Measurements from ENCODE around the gene USP47. TPM values are rescaled to one million over a fixed set of nuclear protein-coding genes. Genes with fewer than 3 reads are reported as not detected.
A peak's percentile ranks its signal among the peaks of the same experiment; 100 is the strongest.

Gene USP47
- total RNA-seq, 1 experiment from 2014 or later: 45.9 TPM

- Histone ChIP-seq H3K27me3 (replicated peaks; ENCODE audit: insufficient read depth, low read depth, low read length, poor library complexity) (peaks cover 20% of the 10 kb centered on the region), H3K36me3 (ENCODE audit: insufficient read depth, low read length, poor library complexity, severe bottlenecking) (no peaks in the 10 kb centered on the region), H3K9me3 (ENCODE audit: low read depth, low read length, poor library complexity, severe bottlenecking) (no peaks in the 10 kb centered on the region), H3K4me1 (ENCODE audit: insufficient read depth, low read length, poor library complexity, severe bottlenecking) (no peaks in the 10 kb centered on the region), H3K4me3 (ENCODE audit: low read depth, low read length, poor library complexity, severe bottlenecking) (no peak overlapping the region), H3K27ac (ENCODE audit: low read depth, low read length, poor library complexity, severe bottlenecking) (no peak overlapping the region)
- DNase-seq (ENCODE audit: low spot score): peak; percentile 75
- intact Hi-C loops (cut with micrococcal nuclease; ENCODE audit: unreplicated experiment): loop anchor here (2.0 to 5.0 kb wide), 2 partner anchors 246 to 483 kb away; no protein-coding TSS in a partner anchor
- POLR2A ChIA-PET (ENCODE audit: low non-redundant PET): no interaction called here
- BruUV-seq (replicated peaks): no TSS peak
- TF ChIP-seq EZH2 (IDR thresholded peaks at IDR 0.05; ENCODE audit: borderline replicate concordance, low read depth, low read length, poor library complexity, severe bottlenecking): no peak
- TF ChIP-seq, protein P1, sequence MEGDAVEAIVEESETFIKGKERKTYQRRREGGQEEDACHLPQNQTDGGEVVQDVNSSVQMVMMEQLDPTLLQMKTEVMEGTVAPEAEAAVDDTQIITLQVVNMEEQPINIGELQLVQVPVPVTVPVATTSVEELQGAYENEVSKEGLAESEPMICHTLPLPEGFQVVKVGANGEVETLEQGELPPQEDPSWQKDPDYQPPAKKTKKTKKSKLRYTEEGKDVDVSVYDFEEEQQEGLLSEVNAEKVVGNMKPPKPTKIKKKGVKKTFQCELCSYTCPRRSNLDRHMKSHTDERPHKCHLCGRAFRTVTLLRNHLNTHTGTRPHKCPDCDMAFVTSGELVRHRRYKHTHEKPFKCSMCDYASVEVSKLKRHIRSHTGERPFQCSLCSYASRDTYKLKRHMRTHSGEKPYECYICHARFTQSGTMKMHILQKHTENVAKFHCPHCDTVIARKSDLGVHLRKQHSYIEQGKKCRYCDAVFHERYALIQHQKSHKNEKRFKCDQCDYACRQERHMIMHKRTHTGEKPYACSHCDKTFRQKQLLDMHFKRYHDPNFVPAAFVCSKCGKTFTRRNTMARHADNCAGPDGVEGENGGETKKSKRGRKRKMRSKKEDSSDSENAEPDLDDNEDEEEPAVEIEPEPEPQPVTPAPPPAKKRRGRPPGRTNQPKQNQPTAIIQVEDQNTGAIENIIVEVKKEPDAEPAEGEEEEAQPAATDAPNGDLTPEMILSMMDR (conservative IDR thresholded peaks at IDR 0.05; ENCODE audit: low read depth, low read length): peak; percentile 89
- CTCF ChIA-PET: interaction anchor here (0.6 to 1.4 kb wide), 2 partner anchors 31 to 246 kb away, joined by 4 to 7 read pairs; no protein-coding TSS in a partner anchor
Measured at GRCh38 chr11:11798586-11799438, 43.0 kb upstream of the USP47 start.

GRCh38 chr11:11805228-11805627, 36.5 kb upstream of the USP47 start:
- no peak for DNase-seq (ENCODE audit: low spot score)
- Histone ChIP-seq H3K27me3 (replicated peaks; ENCODE audit: insufficient read depth, low read depth, low read length, poor library complexity) (no peaks in the 10 kb centered on the region), H3K9me3 (ENCODE audit: low read depth, low read length, poor library complexity, severe bottlenecking) (no peaks in the 10 kb centered on the region), H3K4me3 (ENCODE audit: low read depth, low read length, poor library complexity, severe bottlenecking) (no peak overlapping the region), H3K27ac (ENCODE audit: low read depth, low read length, poor library complexity, severe bottlenecking) (no peak overlapping the region), H3K4me1 (ENCODE audit: insufficient read depth, low read length, poor library complexity, severe bottlenecking) (no peaks in the 10 kb centered on the region), H3K36me3 (ENCODE audit: insufficient read depth, low read length, poor library complexity, severe bottlenecking) (no peaks in the 10 kb centered on the region)
- TF ChIP-seq, protein P1 (conservative IDR thresholded peaks at IDR 0.05; ENCODE audit: low read depth, low read length): no peak
- TF ChIP-seq EZH2 (IDR thresholded peaks at IDR 0.05; ENCODE audit: borderline replicate concordance, low read depth, low read length, poor library complexity, severe bottlenecking): no peak
- CTCF ChIA-PET: no interaction called here
- POLR2A ChIA-PET (ENCODE audit: low non-redundant PET): no interaction called here
- intact Hi-C loops (cut with micrococcal nuclease; ENCODE audit: unreplicated experiment): no loop called here
- no TSS peak for BruUV-seq (replicated peaks)

DNA sequence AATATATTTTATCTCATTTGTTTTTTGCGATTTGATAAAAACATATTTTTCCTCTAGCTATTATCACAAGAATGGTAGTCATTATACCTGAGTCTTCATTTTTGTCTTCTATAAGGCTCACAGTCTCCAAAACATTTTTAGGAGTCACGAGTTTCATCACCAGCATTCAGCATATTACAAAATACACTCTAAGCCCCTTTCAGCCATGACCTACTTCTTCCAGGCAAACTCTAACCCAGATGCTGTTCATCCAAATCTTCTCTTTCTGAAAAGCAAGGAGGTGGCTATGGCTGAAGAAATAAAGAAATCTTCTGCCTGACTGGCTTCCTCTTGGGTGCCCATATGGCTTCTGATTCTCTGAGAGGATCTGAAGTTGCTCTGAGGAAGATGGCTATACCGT, 35.7 kb upstream of the USP47 start:
- CTCF ChIA-PET: no interaction called here

More for the DNA sequence above, 35.7 kb upstream of the USP47 start:
- no peaks in the 10 kb centered on the region for H3K27me3 ChIP-seq (replicated peaks; ENCODE audit: insufficient read depth, low read depth, low read length, poor library complexity)
- H3K27ac ChIP-seq (ENCODE audit: low read depth, low read length, poor library complexity, severe bottlenecking): no peak overlapping the region
- no peaks in the 10 kb centered on the region for H3K9me3 ChIP-seq (ENCODE audit: low read depth, low read length, poor library complexity, severe bottlenecking)
- no peak overlapping the region for H3K4me3 ChIP-seq (ENCODE audit: low read depth, low read length, poor library complexity, severe bottlenecking)
- intact Hi-C loops (cut with micrococcal nuclease; ENCODE audit: unreplicated experiment): no loop called here
- POLR2A ChIA-PET (ENCODE audit: low non-redundant PET): no interaction called here
- no peaks in the 10 kb centered on the region for H3K36me3 ChIP-seq (ENCODE audit: insufficient read depth, low read length, poor library complexity, severe bottlenecking)
- no peak for TF ChIP-seq EZH2 (IDR thresholded peaks at IDR 0.05; ENCODE audit: borderline replicate concordance, low read depth, low read length, poor library complexity, severe bottlenecking)
- TF ChIP-seq, protein P1 (conservative IDR thresholded peaks at IDR 0.05; ENCODE audit: low read depth, low read length): no peak
- no TSS peak for BruUV-seq (replicated peaks)
- DNase-seq (ENCODE audit: low spot score): no peak
- no peaks in the 10 kb centered on the region for H3K4me1 ChIP-seq (ENCODE audit: insufficient read depth, low read length, poor library complexity, severe bottlenecking)
